HepG2 (cell line): Measurements from ENCODE around the gene BTBD19. TPM values are rescaled to one million over a fixed set of nuclear protein-coding genes. Genes with fewer than 3 reads are reported as not detected.
A peak's percentile ranks its signal among the peaks of the same experiment; 100 is the strongest.

Experiments
- ASH2L ChIP-seq: fragments of 300-600, 200-600 bp; sonication (generic); IDR thresholded peaks from 2 replicates; pipeline ENCODE4 v1.7.0; 2017; ENCODE audit warnings: low read depth, mild to moderate bottlenecking, moderate library complexity, mixed read lengths, low read length; ENCODE audit not compliant: insufficient read length
- CENPX ChIP-seq: sonication (generic); formaldehyde crosslinking; IDR thresholded peaks from 2 replicates; pipeline ENCODE4 v1.9.0; 2021; ENCODE audit warnings: mild to moderate bottlenecking, missing genetic modification reagents, moderate library complexity
- CREB1 ChIP-seq, 2 experiments: fragments of 450-650 bp in 1 of 2; IDR thresholded peaks; 2 replicates each; pipeline ENCODE4 v1.6.1; 2016 to 2017; ENCODE audit warnings: control low read depth in 1 of 2, mild to moderate bottlenecking in 1 of 2, missing compliant biosample characterization in 1 of 2, missing genetic modification characterization in 1 of 2
- EHMT2 ChIP-seq: fragments of 200-600 bp; sonication (generic); IDR thresholded peaks from 2 replicates; pipeline ENCODE4 v1.7.0; 2017; ENCODE audit warnings: antibody characterized with exemption, low read depth, low read length, borderline replicate concordance
- FOXK2 ChIP-seq: fragments of 450-650 bp; IDR thresholded peaks from 2 replicates; pipeline ENCODE4 v1.6.1; 2016
- HDAC2 ChIP-seq: sonication (generic); formaldehyde crosslinking; IDR thresholded peaks from 2 replicates; pipeline ENCODE4 v1.4.0; 2020; ENCODE audit warnings: missing genetic modification reagents
- MED1 ChIP-seq: sonication (generic); formaldehyde crosslinking; IDR thresholded peaks from 2 replicates; pipeline ENCODE4 v1.4.0; 2020; ENCODE audit warnings: missing genetic modification reagents
- MEF2D ChIP-seq: sonication (generic); formaldehyde crosslinking; IDR thresholded peaks from 2 replicates; pipeline ENCODE4 v1.5.1; 2020; ENCODE audit warnings: mild to moderate bottlenecking, missing genetic modification reagents
- PAF1 ChIP-seq: IDR thresholded peaks from 2 replicates; pipeline ENCODE4 v1.6.1; 2016; ENCODE audit warnings: missing genetic modification reagents, missing compliant biosample characterization
- PAWR ChIP-seq: sonication (generic); formaldehyde crosslinking; IDR thresholded peaks from 2 replicates; pipeline ENCODE4 v1.4.0; 2020; ENCODE audit warnings: missing genetic modification reagents, mild to moderate bottlenecking, borderline replicate concordance
- RBAK ChIP-seq: sonication (generic); formaldehyde crosslinking; IDR thresholded peaks from 2 replicates; pipeline ENCODE4 v1.5.1; 2020; ENCODE audit warnings: mild to moderate bottlenecking, missing genetic modification reagents
- RXRB ChIP-seq: IDR thresholded peaks from 2 replicates; pipeline ENCODE4 v1.6.1; 2016; ENCODE audit warnings: borderline replicate concordance, missing genetic modification reagents, missing compliant biosample characterization
- SIN3A ChIP-seq: IDR thresholded peaks from 2 replicates; pipeline ENCODE4 v1.6.1; 2011; ENCODE audit warnings: low read depth, mild to moderate bottlenecking, control low read depth, low read length, borderline replicate concordance
- STAG1 ChIP-seq: sonication (generic); formaldehyde crosslinking; IDR thresholded peaks from 2 replicates; pipeline ENCODE4 v1.4.0; 2020; ENCODE audit warnings: missing genetic modification reagents
- SYNCRIP ChIP-seq: fragments of 200-400 bp; formaldehyde crosslinking; IDR thresholded peaks from 2 replicates; pipeline ENCODE4 v1.6.1; 2018; ENCODE audit warnings: mild to moderate bottlenecking, low read depth, low read length; ENCODE audit not compliant: insufficient read depth
- TARDBP ChIP-seq: sonication (generic); formaldehyde crosslinking; IDR thresholded peaks from 2 replicates; pipeline ENCODE4 v1.8.0; 2022; ENCODE audit warnings: mild to moderate bottlenecking, missing genetic modification reagents
- TBP ChIP-seq: sonication (generic); formaldehyde crosslinking; IDR thresholded peaks from 2 replicates; pipeline ENCODE4 v1.5.0; 2020; ENCODE audit warnings: missing genetic modification reagents
- ZFP41 ChIP-seq: sonication (generic); formaldehyde crosslinking; IDR thresholded peaks from 2 replicates; pipeline ENCODE4 v1.4.0; 2020; ENCODE audit warnings: mild to moderate bottlenecking, missing genetic modification reagents, borderline replicate concordance
- ZNF124 ChIP-seq: sonication (generic); formaldehyde crosslinking; IDR thresholded peaks from 2 replicates; pipeline ENCODE4 v1.4.0; 2020; ENCODE audit warnings: missing genetic modification reagents
- ZNF3 ChIP-seq: IDR thresholded peaks from 2 replicates; pipeline ENCODE4 v1.7.0; 2017; ENCODE audit warnings: inconsistent platforms
- ZNF431 ChIP-seq: sonication (generic); formaldehyde crosslinking; IDR thresholded peaks from 2 replicates; pipeline ENCODE4 v1.9.0; 2022; ENCODE audit warnings: missing genetic modification reagents, low read depth, mild to moderate bottlenecking, borderline replicate concordance
- ZNF451 ChIP-seq: sonication (generic); formaldehyde crosslinking; IDR thresholded peaks from 2 replicates; pipeline ENCODE4 v1.5.0; 2020; ENCODE audit warnings: mild to moderate bottlenecking, missing genetic modification reagents
- ZNF619 ChIP-seq: sonication (generic); formaldehyde crosslinking; IDR thresholded peaks from 2 replicates; pipeline ENCODE4 v1.4.0; 2020; ENCODE audit warnings: mild to moderate bottlenecking, missing genetic modification reagents
- ZNF746 ChIP-seq: sonication (generic); formaldehyde crosslinking; IDR thresholded peaks from 2 replicates; pipeline ENCODE4 v1.8.0; 2022; ENCODE audit warnings: mild to moderate bottlenecking, missing genetic modification reagents
- polyA plus RNA-seq, 8 experiments: library from polyadenylated mRNA; depleted of rRNA in 3 of 8; stranded (reverse) in 7 of 8; unstranded in 1 of 8; fragments of >200 nt; fragmentation: Illumina TruSeq in 4 of 8; extraction: Trizol in 4 of 8; gene quantifications; 2 replicates each; pipeline versions ENCODE4 v1.2.1 to v1.2.3, GENCODE V29; 2011 to 2016; ENCODE audit warnings: low read depth in 4 of 8, missing spikeins in 1 of 8, mixed read lengths in 1 of 8; ENCODE audit not compliant: insufficient read depth in 1 of 8
- total RNA-seq, 5 experiments: library from RNA; depleted of rRNA; stranded (reverse); fragments of >200 nt; fragmentation: Illumina TruSeq; extraction: Trizol; gene quantifications; 2 replicates each; pipeline ENCODE4 v1.2.3, GENCODE V29; 2016; ENCODE audit warnings: low read depth in 1 of 5
- TF ChIP-seq, protein P1 (sequence below): sonication (generic); formaldehyde crosslinking; IDR thresholded peaks from 2 replicates; pipeline ENCODE4 v1.8.1; 2022; ENCODE audit warnings: mild to moderate bottlenecking, missing genetic modification reagents
- TF ChIP-seq, protein P2 (sequence below): sonication (generic); formaldehyde crosslinking; IDR thresholded peaks from 2 replicates; pipeline ENCODE4 v1.4.0; 2020; ENCODE audit warnings: missing genetic modification reagents
- TF ChIP-seq, protein P3 (sequence below): sonication (generic); formaldehyde crosslinking; conservative IDR thresholded peaks from 2 replicates; pipeline ENCODE4 v1.8.0; 2022; ENCODE audit warnings: low read depth, missing genetic modification reagents
- TF ChIP-seq, protein P4 (sequence below): IDR thresholded peaks from 2 replicates; pipeline ENCODE4 v1.6.1; 2016; ENCODE audit warnings: control low read depth

The BTBD19 gene
- total and polyA plus RNA-seq, 2 of the 13 experiments (the other 11 are each of a cell fraction or from before 2014, with no cell fraction given): 2.7 to 6.7 TPM

DNA sequence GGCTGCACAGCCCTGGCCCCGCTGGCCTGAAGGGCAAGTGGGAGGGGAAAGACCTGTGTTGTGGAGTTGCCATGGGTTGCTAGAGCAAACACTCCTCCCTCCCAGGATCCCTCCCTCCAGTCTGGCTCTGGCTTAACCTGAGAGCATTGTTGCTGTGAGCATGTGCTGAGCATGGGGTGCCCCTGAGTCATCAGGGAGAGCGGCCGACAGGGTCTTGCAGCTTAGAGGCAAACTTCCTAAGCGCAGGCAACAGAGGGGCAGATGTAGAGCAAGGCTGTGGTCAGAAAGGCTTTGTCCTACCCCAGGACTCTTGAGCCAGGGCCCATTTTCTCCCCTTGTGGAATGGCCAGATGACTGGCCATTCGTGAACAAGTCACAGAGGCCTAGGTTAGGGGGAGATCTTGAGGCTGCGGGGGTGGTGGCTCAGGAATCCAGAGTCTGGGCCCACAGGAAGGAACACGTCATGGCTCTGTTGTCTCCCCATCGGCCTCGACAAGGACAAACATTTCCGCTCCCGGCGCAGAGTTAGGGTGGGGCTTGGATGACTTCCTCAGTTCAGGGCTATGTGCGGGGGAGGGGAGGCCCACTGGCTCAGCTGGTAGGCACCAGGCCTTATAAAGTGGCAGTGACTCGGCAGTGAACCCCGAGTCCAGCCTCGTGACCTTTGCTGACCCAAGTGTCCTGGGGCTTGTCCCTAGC, 810 bp upstream of the BTBD19 start (continued):
- TF ChIP-seq STAG1 (CRISPR knock-in tag) (no peak), ZNF431 (CRISPR knock-in tag) (peak; percentile 62), CENPX (no peak), ZNF746 (CRISPR knock-in tag) (peak; percentile 94), FOXK2 (peak; percentile 74; the same call in 1 of the 2 replicates), MED1 (CRISPR knock-in tag) (peak; percentile 85), SIN3A (peak; percentile 68; the same call in 1 of the 2 replicates), ZNF619 (CRISPR knock-in tag) (peak; percentile 99), RXRB (CRISPR knock-in tag) (peak; percentile 63), ZNF3 (CRISPR knock-in tag) (no peak), ZNF451 (CRISPR knock-in tag) (no peak), ZFP41 (CRISPR knock-in tag) (peak; percentile 94; the same call in 1 of the 2 replicates), RBAK (CRISPR knock-in tag) (no peak), MEF2D (CRISPR knock-in tag) (peak; percentile 81; the same call in 1 of the 2 replicates), PAWR (no peak), ASH2L (peak; percentile 89), CREB1 (IDR thresholded peaks at IDR 0.05) (peak; percentile 68), CREB1 (CRISPR knock-in tag; IDR thresholded peaks at IDR 0.05) (no peak), TARDBP (CRISPR knock-in tag) (0 out of 2 replicates have a peak, but pooled peaks have one; percentile 80), ZNF124 (CRISPR knock-in tag) (no peak; the same call in 1 of the 2 replicates), SYNCRIP (no peak), HDAC2 (no peak; the same call in none of the 2 replicates), PAF1 (CRISPR knock-in tag) (no peak), EHMT2 (no peak), TBP (CRISPR knock-in tag) (no peak)
- TF ChIP-seq, protein P1, sequence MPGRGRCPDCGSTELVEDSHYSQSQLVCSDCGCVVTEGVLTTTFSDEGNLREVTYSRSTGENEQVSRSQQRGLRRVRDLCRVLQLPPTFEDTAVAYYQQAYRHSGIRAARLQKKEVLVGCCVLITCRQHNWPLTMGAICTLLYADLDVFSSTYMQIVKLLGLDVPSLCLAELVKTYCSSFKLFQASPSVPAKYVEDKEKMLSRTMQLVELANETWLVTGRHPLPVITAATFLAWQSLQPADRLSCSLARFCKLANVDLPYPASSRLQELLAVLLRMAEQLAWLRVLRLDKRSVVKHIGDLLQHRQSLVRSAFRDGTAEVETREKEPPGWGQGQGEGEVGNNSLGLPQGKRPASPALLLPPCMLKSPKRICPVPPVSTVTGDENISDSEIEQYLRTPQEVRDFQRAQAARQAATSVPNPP: no peak
- TF ChIP-seq, protein P2, sequence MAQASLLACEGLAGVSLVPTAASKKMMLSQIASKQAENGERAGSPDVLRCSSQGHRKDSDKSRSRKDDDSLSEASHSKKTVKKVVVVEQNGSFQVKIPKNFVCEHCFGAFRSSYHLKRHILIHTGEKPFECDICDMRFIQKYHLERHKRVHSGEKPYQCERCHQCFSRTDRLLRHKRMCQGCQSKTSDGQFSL: 0 out of 2 replicates have a peak, but pooled peaks have one; percentile 29
- TF ChIP-seq, protein P3, sequence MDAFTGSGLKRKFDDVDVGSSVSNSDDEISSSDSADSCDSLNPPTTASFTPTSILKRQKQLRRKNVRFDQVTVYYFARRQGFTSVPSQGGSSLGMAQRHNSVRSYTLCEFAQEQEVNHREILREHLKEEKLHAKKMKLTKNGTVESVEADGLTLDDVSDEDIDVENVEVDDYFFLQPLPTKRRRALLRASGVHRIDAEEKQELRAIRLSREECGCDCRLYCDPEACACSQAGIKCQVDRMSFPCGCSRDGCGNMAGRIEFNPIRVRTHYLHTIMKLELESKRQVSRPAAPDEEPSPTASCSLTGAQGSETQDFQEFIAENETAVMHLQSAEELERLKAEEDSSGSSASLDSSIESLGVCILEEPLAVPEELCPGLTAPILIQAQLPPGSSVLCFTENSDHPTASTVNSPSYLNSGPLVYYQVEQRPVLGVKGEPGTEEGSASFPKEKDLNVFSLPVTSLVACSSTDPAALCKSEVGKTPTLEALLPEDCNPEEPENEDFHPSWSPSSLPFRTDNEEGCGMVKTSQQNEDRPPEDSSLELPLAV: no peak
- TF ChIP-seq, protein P4, sequence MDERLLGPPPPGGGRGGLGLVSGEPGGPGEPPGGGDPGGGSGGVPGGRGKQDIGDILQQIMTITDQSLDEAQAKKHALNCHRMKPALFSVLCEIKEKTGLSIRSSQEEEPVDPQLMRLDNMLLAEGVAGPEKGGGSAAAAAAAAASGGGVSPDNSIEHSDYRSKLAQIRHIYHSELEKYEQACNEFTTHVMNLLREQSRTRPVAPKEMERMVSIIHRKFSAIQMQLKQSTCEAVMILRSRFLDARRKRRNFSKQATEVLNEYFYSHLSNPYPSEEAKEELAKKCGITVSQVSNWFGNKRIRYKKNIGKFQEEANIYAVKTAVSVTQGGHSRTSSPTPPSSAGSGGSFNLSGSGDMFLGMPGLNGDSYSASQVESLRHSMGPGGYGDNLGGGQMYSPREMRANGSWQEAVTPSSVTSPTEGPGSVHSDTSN: no peak
